Stimulated activated CD8-positive, alpha-beta memory T cell treated with anti-CD3 and anti-CD28 coated beads, Interleukin-15, amount 100 ng/mL, for 48 hours (primary cell): ENCODE measurements around the gene ERGIC2.
"Not testable (repeated sequence)": the region's sequence is repeated elsewhere in the genome, so short reads cannot be mapped to it uniquely, and the experiment has no call there.

Experiments
- DNase-seq, 2 donors: peaks; one replicate each; pipeline ENCODE4 v3.0.0-alpha.2; 2020; ENCODE audit warnings: low read depth in 2 of 2

The ERGIC2 gene

GRCh38 chr12:29301114-29301513 is 79.9 kb downstream of the ERGIC2 start:
- DNase-seq: no peak

- no peak for DNase-seq
Observed at GRCh38 chr12:29299633-29300032, 81.3 kb downstream of the ERGIC2 start.

DNA sequence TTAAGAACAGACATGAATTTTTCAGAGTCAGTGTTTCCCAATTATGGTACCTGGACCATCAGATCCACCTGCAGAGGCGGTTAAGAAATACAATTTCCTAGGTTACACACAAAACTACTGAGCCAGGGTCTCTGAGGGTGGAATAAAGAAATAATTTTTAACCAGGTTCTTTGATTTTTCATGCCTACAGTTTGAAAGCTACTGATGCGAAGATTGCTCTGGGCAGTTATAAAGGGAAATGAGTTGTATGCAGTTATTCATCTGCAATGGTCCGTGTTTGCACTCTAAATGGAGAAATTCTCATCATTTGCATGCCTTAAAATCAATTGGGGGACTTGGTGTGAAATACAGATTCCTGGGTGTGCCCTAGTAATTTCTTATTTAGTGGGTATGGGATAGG is 89.7 kb downstream of the ERGIC2 start:
- no peak for DNase-seq

DNA sequence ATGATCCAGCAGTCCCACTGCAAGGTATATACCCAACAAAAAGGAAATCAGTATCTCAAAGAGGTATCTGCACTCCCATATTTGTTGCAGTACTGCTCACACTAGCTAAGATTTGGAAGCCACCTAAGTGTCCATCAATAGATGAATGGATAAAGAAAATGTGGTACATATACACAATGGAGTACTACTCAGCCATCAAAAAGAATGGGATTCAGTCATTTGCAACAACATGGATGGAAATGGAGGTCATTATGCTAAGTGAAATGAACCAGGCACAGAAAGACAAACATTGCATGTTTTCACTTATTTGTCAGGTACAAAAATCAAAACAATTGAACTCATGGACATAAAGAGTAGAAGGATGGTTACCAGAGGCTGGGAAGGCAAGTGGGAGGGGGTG is 90.5 kb downstream of the ERGIC2 start:
- DNase-seq: not testable (repeated sequence)

DNA sequence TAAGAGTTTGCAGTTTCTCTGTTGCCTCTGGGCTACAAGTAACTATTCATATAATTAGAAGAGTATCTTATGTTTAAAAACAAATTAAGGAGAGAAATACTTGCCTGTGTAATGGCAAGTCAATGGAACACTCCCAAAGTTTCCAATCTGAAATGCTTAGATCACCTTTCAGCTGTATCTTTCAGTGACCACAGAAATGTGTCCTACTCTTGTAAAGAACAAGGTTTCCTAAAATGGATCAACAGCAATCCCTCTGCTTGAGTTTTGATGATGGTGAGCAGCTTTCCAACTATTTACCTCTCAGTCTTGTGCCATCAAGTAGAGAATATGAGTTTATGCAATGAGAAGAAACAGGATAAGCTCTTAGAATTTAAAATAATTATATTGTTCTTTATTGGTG is 92.9 kb downstream of the ERGIC2 start:
- DNase-seq: no peak

GRCh38 chr12:29287622-29288021 is 93.3 kb downstream of the ERGIC2 start:
- no peak for DNase-seq
